Measurements from ENCODE around the gene DRAXIN. TPM values are rescaled to one million over a fixed set of nuclear protein-coding genes. Genes with fewer than 3 reads are reported as not detected.

DRAXIN gene
- total RNA-seq, 1 donor: 0.31 TPM

- Histone ChIP-seq H3K27me3 (ENCODE audit: insufficient read depth, low read length) (peaks cover 6% of the 10 kb centered on the region), H3K4me3 (ENCODE audit: low read length) (no peak overlapping the region), H3K4me1 (ENCODE audit: insufficient read depth, low read length) (no peaks in the 10 kb centered on the region), H3K9me3 (ENCODE audit: low read depth, low read length) (no peaks in the 10 kb centered on the region)
Observed at GRCh38 chr1:11764115-11764514, 72.6 kb downstream of the DRAXIN start.

GRCh38 chr1:11764519-11764918 lies 73.0 kb downstream of the DRAXIN start:
- peaks cover 6% of the 10 kb centered on the region for H3K27me3 ChIP-seq (ENCODE audit: insufficient read depth, low read length)

GRCh38 chr1:11765661-11766428 lies 74.3 kb downstream of the DRAXIN start:
- Histone ChIP-seq H3K9me3 (ENCODE audit: low read depth, low read length) (no peaks in the 10 kb centered on the region), H3K27me3 (ENCODE audit: insufficient read depth, low read length) (peaks cover 6% of the 10 kb centered on the region), H3K4me3 (ENCODE audit: low read length) (no peak overlapping the region), H3K4me1 (ENCODE audit: insufficient read depth, low read length) (no peaks in the 10 kb centered on the region)

More at GRCh38 chr1:11764519-11764918, 73.0 kb downstream of the DRAXIN start:
- Histone ChIP-seq H3K4me3 (ENCODE audit: low read length) (no peak overlapping the region), H3K4me1 (ENCODE audit: insufficient read depth, low read length) (no peaks in the 10 kb centered on the region), H3K9me3 (ENCODE audit: low read depth, low read length) (no peaks in the 10 kb centered on the region)

- Histone ChIP-seq H3K27me3 (ENCODE audit: insufficient read depth, low read length) (peaks cover 5% of the 10 kb centered on the region), H3K4me1 (ENCODE audit: insufficient read depth, low read length) (no peaks in the 10 kb centered on the region), H3K9me3 (ENCODE audit: low read depth, low read length) (no peaks in the 10 kb centered on the region), H3K4me3 (ENCODE audit: low read length) (no peak overlapping the region)
Observed at GRCh38 chr1:11766429-11766776, 74.9 kb downstream of the DRAXIN start.

- H3K27me3 ChIP-seq (ENCODE audit: insufficient read depth, low read length): no peaks in the 10 kb centered on the region
- no peaks in the 10 kb centered on the region for H3K9me3 ChIP-seq (ENCODE audit: low read depth, low read length)
- no peaks in the 10 kb centered on the region for H3K4me1 ChIP-seq (ENCODE audit: insufficient read depth, low read length)
- H3K4me3 ChIP-seq (ENCODE audit: low read length): no peak overlapping the region
Observed at GRCh38 chr1:11767922-11768704, 76.6 kb downstream of the DRAXIN start.

GRCh38 chr1:11768821-11769220 lies 77.3 kb downstream of the DRAXIN start:
- Histone ChIP-seq H3K4me3 (ENCODE audit: low read length) (no peak overlapping the region), H3K9me3 (ENCODE audit: low read depth, low read length) (no peaks in the 10 kb centered on the region), H3K4me1 (ENCODE audit: insufficient read depth, low read length) (no peaks in the 10 kb centered on the region), H3K27me3 (ENCODE audit: insufficient read depth, low read length) (no peaks in the 10 kb centered on the region)

- Histone ChIP-seq H3K27me3 (ENCODE audit: insufficient read depth, low read length) (no peaks in the 10 kb centered on the region), H3K4me3 (ENCODE audit: low read length) (no peak overlapping the region), H3K9me3 (ENCODE audit: low read depth, low read length) (no peaks in the 10 kb centered on the region), H3K4me1 (ENCODE audit: insufficient read depth, low read length) (no peaks in the 10 kb centered on the region)
Observed at GRCh38 chr1:11769274-11769673, 77.8 kb downstream of the DRAXIN start.

- Histone ChIP-seq H3K4me3 (ENCODE audit: low read length) (no peak overlapping the region), H3K27me3 (ENCODE audit: insufficient read depth, low read length) (no peaks in the 10 kb centered on the region), H3K4me1 (ENCODE audit: insufficient read depth, low read length) (no peaks in the 10 kb centered on the region), H3K9me3 (ENCODE audit: low read depth, low read length) (no peaks in the 10 kb centered on the region)
Observed at GRCh38 chr1:11770011-11770410, 78.5 kb downstream of the DRAXIN start.

- Histone ChIP-seq H3K4me1 (ENCODE audit: insufficient read depth, low read length) (no peaks in the 10 kb centered on the region), H3K9me3 (ENCODE audit: low read depth, low read length) (no peaks in the 10 kb centered on the region), H3K4me3 (ENCODE audit: low read length) (no peak overlapping the region), H3K27me3 (ENCODE audit: insufficient read depth, low read length) (no peaks in the 10 kb centered on the region)
Observed at GRCh38 chr1:11771481-11772043, 80.1 kb downstream of the DRAXIN start.

GRCh38 chr1:11772458-11772857 lies 80.9 kb downstream of the DRAXIN start:
- no peaks in the 10 kb centered on the region for H3K4me1 ChIP-seq (ENCODE audit: insufficient read depth, low read length)
- H3K27me3 ChIP-seq (ENCODE audit: insufficient read depth, low read length): no peaks in the 10 kb centered on the region
- H3K9me3 ChIP-seq (ENCODE audit: low read depth, low read length): no peaks in the 10 kb centered on the region
- no peak overlapping the region for H3K4me3 ChIP-seq (ENCODE audit: low read length)

GRCh38 chr1:11774753-11775152 lies 83.2 kb downstream of the DRAXIN start:
- H3K9me3 ChIP-seq (ENCODE audit: low read depth, low read length): no peaks in the 10 kb centered on the region
- H3K4me3 ChIP-seq (ENCODE audit: low read length): no peak overlapping the region

More at GRCh38 chr1:11774753-11775152, 83.2 kb downstream of the DRAXIN start:
- no peaks in the 10 kb centered on the region for H3K4me1 ChIP-seq (ENCODE audit: insufficient read depth, low read length)
- H3K27me3 ChIP-seq (ENCODE audit: insufficient read depth, low read length): no peaks in the 10 kb centered on the region

Other genes with a start within 250 kb of the DRAXIN start
- 0.21 TPM for gene DISP3, start 212.6 kb upstream of the DRAXIN start, total RNA-seq
- 2.6 TPM for gene FBXO2, start 37.3 kb upstream of the DRAXIN start, total RNA-seq
- gene FBXO44, start 36.8 kb upstream of the DRAXIN start, total RNA-seq: 15.2 TPM
- gene FBXO6, start 27.5 kb upstream of the DRAXIN start, total RNA-seq: 8.1 TPM
- 28.7 TPM for gene MAD2L2, start 10.6 kb upstream of the DRAXIN start, total RNA-seq
- 62.0 TPM for gene AGTRAP, start 44.4 kb downstream of the DRAXIN start, total RNA-seq
- not detected for gene C1orf167, start 70.5 kb downstream of the DRAXIN start, total RNA-seq
- gene MTHFR, start 114.3 kb downstream of the DRAXIN start, total RNA-seq: 28.4 TPM
- gene CLCN6, start 114.5 kb downstream of the DRAXIN start, total RNA-seq: 7.8 TPM
- gene NPPA, start 156.1 kb downstream of the DRAXIN start, total RNA-seq: not detected
- gene NPPB, start 167.2 kb downstream of the DRAXIN start, total RNA-seq: not detected
- 27.3 TPM for gene KIAA2013, start 234.7 kb downstream of the DRAXIN start, total RNA-seq
- gene PLOD1, start 243.0 kb downstream of the DRAXIN start, total RNA-seq: 21.8 TPM

Measured in mononuclear cell (primary cell).